HCT116 (cell line): Measurements from ENCODE around the gene DHCR24. TPM values are rescaled to one million over a fixed set of nuclear protein-coding genes. Genes with fewer than 3 reads are reported as not detected.

ENCODE experiments used
- ATAC-seq: fragments of 200-7000 bp; cut with Tn5 transposase; 2 replicates; pipeline ENCODE4 v1.9.1; 2020; ENCODE audit warnings: mild to moderate bottlenecking, moderate library complexity
- BruUV-seq: library from RNA; stranded (reverse); fragments of 400-500 nt; replicated peaks from 2 replicates; lab custom pipeline; 2021; lab: Mats Ljungman, UMichigan
- CTCF ChIA-PET: fragments of 300-600 bp; sonication (Branson Sonifier 250); formaldehyde crosslinking; loops from one replicate; lab custom pipeline; 2021; ENCODE audit warnings: antibody characterized with exemption; lab: Charles Lee
- POLR2A ChIA-PET: fragments of 300-600, 350-600 bp; sonication (Branson Sonifier 250); formaldehyde crosslinking; loops from one replicate; lab custom pipeline; 2021; ENCODE audit warnings: antibody characterized with exemption; lab: Charles Lee
- RAD21 ChIA-PET, 2 experiments: fragments of 300-600 bp; sonication (Branson Sonifier 250); formaldehyde crosslinking; loops; one replicate each; lab custom pipeline; 2023; ENCODE audit warnings: low total read pairs in 2 of 2; ENCODE audit not compliant: uncharacterized antibody in 2 of 2, unreplicated experiment in 2 of 2, low non-redundant PET in 1 of 2; lab: Charles Lee
- DNase-seq: peaks from one replicate; pipeline ENCODE4 v3.0.0-alpha.2; 2010; ENCODE audit warnings: low read depth, low spot score
- H2AFZ ChIP-seq: fragments of 200-600 bp; shearing (Covaris generic), sonication (generic); 2 replicates; pipeline ENCODE4 v1.6.1; 2017; ENCODE audit warnings: low read depth, mixed run types, mixed read lengths, antibody characterized with exemption, low read length; ENCODE audit not compliant: poor library complexity, severe bottlenecking
- H3K27ac ChIP-seq: 2 replicates; pipeline ENCODE4 v1.5.1; 2012; ENCODE audit warnings: low read depth, low read length
- H3K27me3 ChIP-seq: fragments of 200-600 bp; sonication (generic); 2 replicates; pipeline ENCODE4 v1.6.1; 2016; ENCODE audit warnings: mixed run types, low read length, mixed read lengths; ENCODE audit not compliant: insufficient read depth
- H3K36me3 ChIP-seq, 2 experiments: fragments of 200-500 bp in 1 of 2; fragments of 200-600 bp in 1 of 2; sonication (Bioruptor generic) in 1 of 2; sonication (generic) in 1 of 2; 2 replicates each; pipeline versions ENCODE4 v1.5.1 to v1.6.1; 2014 to 2016; ENCODE audit warnings: low read length in 2 of 2, inconsistent platforms in 1 of 2, mixed read lengths in 1 of 2, mixed run types in 1 of 2; ENCODE audit not compliant: insufficient read depth in 2 of 2, control insufficient read depth in 1 of 2
- H3K4me1 ChIP-seq, 2 experiments: fragments of 200-600 bp in 1 of 2; sonication (generic) in 1 of 2; 2 replicates each; pipeline versions ENCODE4 v1.5.1 to v1.6.1; 2012 to 2017; ENCODE audit warnings: low read length in 2 of 2, inconsistent platforms in 1 of 2, mild to moderate bottlenecking in 1 of 2, mixed read lengths in 1 of 2, mixed run types in 1 of 2, moderate library complexity in 1 of 2; ENCODE audit not compliant: insufficient read depth in 2 of 2, control insufficient read depth in 1 of 2
- H3K4me2 ChIP-seq: fragments of 200-600 bp; sonication (generic); 2 replicates; pipeline ENCODE4 v1.6.1; 2017; ENCODE audit warnings: mixed run types, low read length, mixed read lengths
- H3K4me3 ChIP-seq, 2 experiments: fragments of 200-600 bp in 1 of 2; sonication (generic) in 1 of 2; replicated peaks in 1 of 2; 2 replicates each; pipeline ENCODE4 v1.5.1; 2011 to 2016; ENCODE audit warnings: low read length in 2 of 2, control low read depth in 1 of 2, low read depth in 1 of 2, mild to moderate bottlenecking in 1 of 2, mixed read lengths in 1 of 2, mixed run types in 1 of 2
- H3K79me2 ChIP-seq: fragments of 200-600 bp; sonication (generic); 2 replicates; pipeline ENCODE4 v1.6.1; 2017; ENCODE audit warnings: mild to moderate bottlenecking, mixed run types, low read length, moderate library complexity, mixed read lengths; ENCODE audit not compliant: insufficient read depth
- H3K9ac ChIP-seq: fragments of 200-600 bp; sonication (generic); 2 replicates; pipeline ENCODE4 v1.6.1; 2016; ENCODE audit warnings: low read length, mixed read lengths
- H3K9me2 ChIP-seq: fragments of 200-600 bp; sonication (generic), shearing (Covaris generic); 2 replicates; pipeline ENCODE4 v1.6.1; 2017; ENCODE audit warnings: mixed run types, mild to moderate bottlenecking, moderate library complexity; ENCODE audit not compliant: insufficient read depth
- H3K9me3 ChIP-seq, 2 experiments: fragments of 200-500 bp in 1 of 2; fragments of 200-600 bp in 1 of 2; sonication (Bioruptor generic) in 1 of 2; sonication (generic) in 1 of 2; 2 replicates each; pipeline ENCODE4 v1.6.1; 2014 to 2017; ENCODE audit warnings: low read length in 2 of 2, mixed read lengths in 2 of 2, inconsistent platforms in 1 of 2, low read depth in 1 of 2, mild to moderate bottlenecking in 1 of 2, mixed run types in 1 of 2, moderate library complexity in 1 of 2; ENCODE audit not compliant: control insufficient read depth in 1 of 2, insufficient read depth in 1 of 2
- H4K20me1 ChIP-seq: fragments of 200-600 bp; sonication (generic), shearing (Covaris generic); 2 replicates; pipeline ENCODE4 v1.6.1; 2017; ENCODE audit warnings: mixed run types, mild to moderate bottlenecking, moderate library complexity; ENCODE audit not compliant: insufficient read depth
- EGR1 ChIP-seq: IDR thresholded peaks from 2 replicates; pipeline ENCODE4 v1.6.1; 2012; ENCODE audit warnings: low read depth
- EZH2 ChIP-seq: fragments of 200-600 bp; sonication (generic); IDR thresholded peaks from 2 replicates; pipeline ENCODE4 v1.6.1; 2017; ENCODE audit warnings: antibody characterized with exemption, mixed run types
- SIN3A ChIP-seq: IDR thresholded peaks from 2 replicates; pipeline ENCODE4 v1.6.1; 2012; ENCODE audit warnings: low read depth
- YY1 ChIP-seq: IDR thresholded peaks from 2 replicates; pipeline ENCODE4 v1.6.1; 2011; ENCODE audit warnings: low read length, low read depth, moderate library complexity, mild to moderate bottlenecking; ENCODE audit not compliant: insufficient replicate concordance; ENCODE audit errors: extremely low read depth
- intact Hi-C: fragments of 100-400 bp; cut with micrococcal nuclease; formaldehyde crosslinking; loops from 2 replicates; pipeline ENCODE4 v1.10.0; 2022
- total RNA-seq: library from RNA; stranded (reverse); gene quantifications from one replicate; pipeline ENCODE4 v1.2.1, GENCODE V29; 2021; ENCODE audit not compliant: unreplicated experiment
- TF ChIP-seq, protein P1 (sequence below): IDR thresholded peaks from 2 replicates; pipeline ENCODE4 v1.6.1; 2011; ENCODE audit warnings: mild to moderate bottlenecking, low read length, moderate library complexity; ENCODE audit not compliant: insufficient replicate concordance; ENCODE audit errors: extremely low read depth
- TF ChIP-seq, protein P2 (sequence below), 3 experiments: fragments of 200-600 bp in 1 of 3; sonication (generic) in 1 of 3; IDR thresholded peaks in 2 of 3; conservative IDR thresholded peaks in 1 of 3; 2 replicates each; pipeline ENCODE4 v1.5.1; 2012 to 2017; ENCODE audit warnings: low read depth in 2 of 3, low read length in 2 of 3, antibody characterized with exemption in 1 of 3, borderline replicate concordance in 1 of 3, control low read depth in 1 of 3, mild to moderate bottlenecking in 1 of 3, mixed read lengths in 1 of 3, mixed run types in 1 of 3, moderate library complexity in 1 of 3; ENCODE audit not compliant: insufficient read depth in 1 of 3

The DHCR24 gene
- total RNA-seq, 1 experiment from 2014 or later: 132 TPM

DNA sequence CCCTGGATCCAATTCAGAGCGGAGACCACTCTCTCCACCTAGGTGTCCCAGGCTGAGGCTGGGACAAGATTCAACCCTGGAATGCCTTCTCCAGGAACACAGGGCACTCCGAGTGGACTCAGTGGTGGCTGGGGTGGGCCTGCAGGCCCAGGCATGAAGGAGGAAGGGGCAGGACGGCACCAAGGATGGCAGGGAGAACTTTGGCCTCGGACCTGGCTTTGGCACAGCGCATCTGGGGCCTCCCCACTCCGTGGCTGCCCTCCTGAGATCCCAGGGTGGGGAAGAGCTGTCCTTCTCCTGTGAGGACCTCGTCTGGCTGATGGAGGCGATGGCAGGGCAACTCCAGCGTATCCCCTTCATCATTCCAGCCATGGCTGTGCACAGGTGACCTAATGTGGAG, 35.6 kb downstream of the DHCR24 start:
- Histone ChIP-seq H3K27me3 (no peaks in the 10 kb centered on the region), H3K79me2 (no peaks in the 10 kb centered on the region)
- no peak for TF ChIP-seq SIN3A
- TF ChIP-seq, protein P1, sequence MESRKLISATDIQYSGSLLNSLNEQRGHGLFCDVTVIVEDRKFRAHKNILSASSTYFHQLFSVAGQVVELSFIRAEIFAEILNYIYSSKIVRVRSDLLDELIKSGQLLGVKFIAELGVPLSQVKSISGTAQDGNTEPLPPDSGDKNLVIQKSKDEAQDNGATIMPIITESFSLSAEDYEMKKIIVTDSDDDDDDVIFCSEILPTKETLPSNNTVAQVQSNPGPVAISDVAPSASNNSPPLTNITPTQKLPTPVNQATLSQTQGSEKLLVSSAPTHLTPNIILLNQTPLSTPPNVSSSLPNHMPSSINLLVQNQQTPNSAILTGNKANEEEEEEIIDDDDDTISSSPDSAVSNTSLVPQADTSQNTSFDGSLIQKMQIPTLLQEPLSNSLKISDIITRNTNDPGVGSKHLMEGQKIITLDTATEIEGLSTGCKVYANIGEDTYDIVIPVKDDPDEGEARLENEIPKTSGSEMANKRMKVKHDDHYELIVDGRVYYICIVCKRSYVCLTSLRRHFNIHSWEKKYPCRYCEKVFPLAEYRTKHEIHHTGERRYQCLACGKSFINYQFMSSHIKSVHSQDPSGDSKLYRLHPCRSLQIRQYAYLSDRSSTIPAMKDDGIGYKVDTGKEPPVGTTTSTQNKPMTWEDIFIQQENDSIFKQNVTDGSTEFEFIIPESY: no peak
- TF ChIP-seq EGR1: no peak
- no peak for TF ChIP-seq EZH2
- TF ChIP-seq, protein P2, sequence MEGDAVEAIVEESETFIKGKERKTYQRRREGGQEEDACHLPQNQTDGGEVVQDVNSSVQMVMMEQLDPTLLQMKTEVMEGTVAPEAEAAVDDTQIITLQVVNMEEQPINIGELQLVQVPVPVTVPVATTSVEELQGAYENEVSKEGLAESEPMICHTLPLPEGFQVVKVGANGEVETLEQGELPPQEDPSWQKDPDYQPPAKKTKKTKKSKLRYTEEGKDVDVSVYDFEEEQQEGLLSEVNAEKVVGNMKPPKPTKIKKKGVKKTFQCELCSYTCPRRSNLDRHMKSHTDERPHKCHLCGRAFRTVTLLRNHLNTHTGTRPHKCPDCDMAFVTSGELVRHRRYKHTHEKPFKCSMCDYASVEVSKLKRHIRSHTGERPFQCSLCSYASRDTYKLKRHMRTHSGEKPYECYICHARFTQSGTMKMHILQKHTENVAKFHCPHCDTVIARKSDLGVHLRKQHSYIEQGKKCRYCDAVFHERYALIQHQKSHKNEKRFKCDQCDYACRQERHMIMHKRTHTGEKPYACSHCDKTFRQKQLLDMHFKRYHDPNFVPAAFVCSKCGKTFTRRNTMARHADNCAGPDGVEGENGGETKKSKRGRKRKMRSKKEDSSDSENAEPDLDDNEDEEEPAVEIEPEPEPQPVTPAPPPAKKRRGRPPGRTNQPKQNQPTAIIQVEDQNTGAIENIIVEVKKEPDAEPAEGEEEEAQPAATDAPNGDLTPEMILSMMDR (IDR thresholded peaks at IDR 0.05 in 2 of 3, conservative IDR thresholded peaks at IDR 0.05 in 1 of 3; ENCODE audit: borderline replicate concordance in 1 of 3, insufficient read depth in 1 of 3, low read depth in 2 of 3, low read length in 2 of 3): no peak
- TF ChIP-seq YY1: no peak
- TF ChIP-seq, all 23 proteins: peak for 0
- no peak overlapping the region for H3K9ac ChIP-seq
- POLR2A ChIA-PET: no interaction called here
- peaks cover 9 to 11% of the 10 kb centered on the region in 2 experiments for H3K4me1 ChIP-seq
- H3K36me3 ChIP-seq: peaks cover 28 to 48% of the 10 kb centered on the region in 2 experiments
- intact Hi-C loops: no loop called here
- no peaks in the 10 kb centered on the region for H3K9me3 ChIP-seq
- no peak overlapping the region for H3K4me3 ChIP-seq
- DNase-seq: no peak
- RAD21 ChIA-PET: no interaction called here
- BruUV-seq: no TSS peak
- H2AFZ ChIP-seq: no peak overlapping the region
- no peak for ATAC-seq
- no peak overlapping the region for H3K4me2 ChIP-seq
- no peaks in the 10 kb centered on the region for H3K9me2 ChIP-seq
- H3K27ac ChIP-seq: no peak overlapping the region
- CTCF ChIA-PET: no interaction called here
- H4K20me1 ChIP-seq: no peaks in the 10 kb centered on the region
